ENCODE results near the gene HBA1. TPM values are rescaled to one million over a fixed set of nuclear protein-coding genes. Genes with fewer than 3 reads are reported as not detected.
"Not testable (repeated sequence)": the region's sequence is repeated elsewhere in the genome, so short reads cannot be mapped to it uniquely, and the experiment has no call there.

HBA1 gene
- total RNA-seq, 1 donor: not detected

DNA sequence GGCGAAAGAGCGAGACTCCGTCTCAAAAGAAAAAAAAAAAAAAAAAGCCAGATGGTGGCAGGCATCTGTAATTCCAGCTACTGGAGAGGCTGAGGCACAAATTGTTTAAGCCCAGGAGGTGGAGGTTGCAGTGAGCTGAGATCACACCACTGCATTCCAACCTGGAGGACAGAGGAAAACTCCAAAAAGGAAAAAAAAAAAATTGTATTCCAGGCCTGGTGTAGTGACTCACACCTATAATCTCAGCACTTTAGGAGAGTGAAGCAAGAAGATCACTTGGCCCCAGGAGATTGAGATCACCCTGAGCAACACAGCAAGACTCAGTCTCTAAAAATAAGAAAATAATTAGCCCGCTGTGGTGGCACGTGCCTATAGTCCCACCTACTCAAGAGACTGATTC lies 23.9 kb downstream of the HBA1 start:
- DNase-seq (ENCODE audit: low read depth): peak; percentile 67
- H3K4me3 ChIP-seq (ENCODE audit: low read depth, low read length): no peak overlapping the region
- TF ChIP-seq, protein P1, sequence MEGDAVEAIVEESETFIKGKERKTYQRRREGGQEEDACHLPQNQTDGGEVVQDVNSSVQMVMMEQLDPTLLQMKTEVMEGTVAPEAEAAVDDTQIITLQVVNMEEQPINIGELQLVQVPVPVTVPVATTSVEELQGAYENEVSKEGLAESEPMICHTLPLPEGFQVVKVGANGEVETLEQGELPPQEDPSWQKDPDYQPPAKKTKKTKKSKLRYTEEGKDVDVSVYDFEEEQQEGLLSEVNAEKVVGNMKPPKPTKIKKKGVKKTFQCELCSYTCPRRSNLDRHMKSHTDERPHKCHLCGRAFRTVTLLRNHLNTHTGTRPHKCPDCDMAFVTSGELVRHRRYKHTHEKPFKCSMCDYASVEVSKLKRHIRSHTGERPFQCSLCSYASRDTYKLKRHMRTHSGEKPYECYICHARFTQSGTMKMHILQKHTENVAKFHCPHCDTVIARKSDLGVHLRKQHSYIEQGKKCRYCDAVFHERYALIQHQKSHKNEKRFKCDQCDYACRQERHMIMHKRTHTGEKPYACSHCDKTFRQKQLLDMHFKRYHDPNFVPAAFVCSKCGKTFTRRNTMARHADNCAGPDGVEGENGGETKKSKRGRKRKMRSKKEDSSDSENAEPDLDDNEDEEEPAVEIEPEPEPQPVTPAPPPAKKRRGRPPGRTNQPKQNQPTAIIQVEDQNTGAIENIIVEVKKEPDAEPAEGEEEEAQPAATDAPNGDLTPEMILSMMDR (IDR thresholded peaks at IDR 0.05; ENCODE audit: insufficient read depth, low read depth, low read length): no peak

DNA sequence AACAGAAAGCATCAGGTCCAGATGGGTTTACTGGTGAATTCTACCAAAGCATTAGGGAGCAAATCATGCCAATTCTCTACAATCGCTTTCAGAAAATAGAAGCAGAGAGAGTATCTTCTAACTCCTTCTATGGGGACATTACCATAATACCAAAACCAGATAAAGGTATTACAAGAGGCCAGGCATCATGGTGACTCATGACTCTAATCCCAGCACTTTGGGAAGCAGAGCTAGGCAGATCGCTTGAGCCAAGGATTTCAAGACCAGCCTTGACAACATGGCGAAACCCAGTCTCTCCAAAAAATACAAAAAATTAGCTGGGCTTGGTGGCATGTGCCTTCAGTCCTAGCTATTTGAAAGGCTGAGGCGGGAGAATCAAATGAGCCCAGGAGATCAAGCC lies 26.8 kb downstream of the HBA1 start:
- H3K4me3 ChIP-seq (ENCODE audit: low read depth, low read length): no peak overlapping the region
- peak; percentile 33 for DNase-seq (ENCODE audit: low read depth)
- TF ChIP-seq, protein P1 (IDR thresholded peaks at IDR 0.05; ENCODE audit: insufficient read depth, low read depth, low read length): no peak

DNA sequence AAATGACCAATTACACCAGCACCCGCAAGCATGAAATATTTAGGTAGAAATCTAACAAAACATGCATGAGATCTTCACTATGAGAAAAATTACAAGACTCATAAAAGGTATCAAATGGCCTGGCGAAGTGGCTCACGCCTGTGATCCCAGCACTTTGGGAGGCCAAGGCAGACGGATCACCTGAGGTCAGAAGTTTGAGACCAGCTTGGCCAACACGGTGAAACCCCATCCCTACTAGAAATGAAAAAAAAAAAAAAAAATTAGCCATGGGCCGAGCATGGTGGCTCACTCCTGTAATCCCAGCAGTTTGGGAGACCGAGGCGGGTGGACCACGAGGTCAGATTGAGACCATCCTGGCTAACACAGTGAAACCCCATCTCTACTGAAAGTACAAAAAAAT lies 27.6 kb downstream of the HBA1 start:
- DNase-seq (ENCODE audit: low read depth); H3K4me3 ChIP-seq (ENCODE audit: low read depth, low read length): not testable (repeated sequence)

DNA sequence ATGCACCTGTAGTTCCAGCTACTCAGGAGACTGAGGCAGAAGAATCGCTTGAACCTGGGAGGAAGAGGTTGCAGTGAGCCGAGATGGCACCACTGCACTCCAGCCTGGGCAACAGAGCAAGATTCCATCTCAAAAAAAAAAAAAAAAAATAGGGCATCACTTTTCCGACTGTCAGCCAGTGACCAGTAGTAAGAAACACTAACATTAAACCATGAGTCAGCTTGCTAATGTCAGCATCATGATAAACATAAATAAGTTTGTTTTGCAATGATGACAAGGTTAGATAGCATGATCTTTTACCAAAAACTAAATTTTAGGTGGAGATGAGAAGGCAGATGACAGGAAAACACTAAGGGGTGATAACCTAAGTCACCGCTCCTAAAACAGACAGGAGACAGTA lies 32.9 kb downstream of the HBA1 start:
- not testable (repeated sequence) for H3K4me3 ChIP-seq (ENCODE audit: low read depth, low read length)
- peak; percentile 34 for DNase-seq (ENCODE audit: low read depth)

DNA sequence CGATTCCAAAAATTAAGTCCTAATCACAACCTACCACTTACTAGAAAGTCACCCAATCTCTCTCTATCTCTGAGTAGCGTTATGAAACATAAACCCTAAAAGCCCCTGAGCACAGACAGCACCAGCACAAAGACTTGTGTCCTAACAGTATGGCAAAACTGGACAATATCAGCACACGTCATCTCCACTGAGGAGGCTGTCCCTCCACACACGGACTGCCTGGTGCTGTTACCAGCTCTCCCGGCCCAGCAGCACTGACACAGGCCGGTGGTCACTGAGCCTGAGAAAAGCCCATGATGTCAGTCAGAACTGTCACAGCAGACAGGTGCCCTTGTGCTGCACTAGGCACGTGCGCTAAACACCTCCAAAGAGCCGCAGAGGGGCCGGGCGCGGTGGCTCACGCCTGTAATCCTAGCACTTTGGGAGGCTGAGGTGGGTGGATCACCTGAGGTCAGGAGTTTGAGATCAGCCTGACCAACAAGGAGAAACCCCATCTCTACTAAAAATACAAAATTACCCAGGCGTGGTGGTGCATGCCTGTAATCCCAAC lies 35.2 kb downstream of the HBA1 start:
- not testable (repeated sequence) for DNase-seq (ENCODE audit: low read depth); H3K4me3 ChIP-seq (ENCODE audit: low read depth, low read length)

DNA sequence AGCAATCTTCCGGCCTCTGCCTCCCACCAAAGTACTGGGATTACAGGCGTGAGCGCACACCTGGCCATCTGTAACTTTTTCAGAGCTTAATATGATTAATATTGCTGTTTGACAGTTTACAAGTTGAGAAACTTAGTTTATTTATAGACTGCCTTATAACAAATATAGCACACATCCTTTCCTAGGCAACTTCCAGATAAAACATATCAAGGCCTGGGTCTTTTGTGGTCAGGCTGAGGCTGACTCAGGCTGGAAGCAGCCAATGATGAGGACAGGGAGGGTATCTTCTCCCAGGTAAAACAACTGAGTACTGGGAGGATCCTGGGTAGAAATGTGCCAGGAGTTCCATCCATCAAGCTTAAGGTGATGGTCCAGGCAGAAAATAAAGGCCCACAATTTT lies 36.5 kb downstream of the HBA1 start:
- DNase-seq (ENCODE audit: low read depth): peak; percentile 26
- no peak overlapping the region for H3K4me3 ChIP-seq (ENCODE audit: low read depth, low read length)
- TF ChIP-seq, protein P1 (IDR thresholded peaks at IDR 0.05; ENCODE audit: insufficient read depth, low read depth, low read length): no peak

DNA sequence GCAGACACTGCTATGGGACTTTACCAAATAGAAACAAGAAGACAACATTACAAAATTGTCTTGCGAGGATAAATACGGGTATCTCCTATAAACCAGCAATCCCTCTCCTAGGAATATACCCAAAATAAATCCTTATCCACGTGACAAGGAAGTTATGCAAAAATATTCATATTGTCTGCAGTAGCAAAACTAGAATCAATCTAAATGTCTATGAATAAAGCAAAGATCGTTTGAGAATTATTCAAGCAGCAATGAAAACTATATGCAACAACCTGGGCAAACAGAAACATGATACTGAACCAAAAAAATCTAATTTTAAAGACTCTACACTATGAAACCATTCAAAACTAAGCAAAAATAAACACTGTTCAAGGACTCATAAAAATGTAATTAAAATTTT lies 43.5 kb downstream of the HBA1 start:
- DNase-seq (ENCODE audit: low read depth): no peak
- TF ChIP-seq, protein P1 (IDR thresholded peaks at IDR 0.05; ENCODE audit: insufficient read depth, low read depth, low read length): no peak
- no peak overlapping the region for H3K4me3 ChIP-seq (ENCODE audit: low read depth, low read length)

Small RNA genes within 50 kb of the gene (small RNA-seq; reads per million reads assigned to genes)
- not detected for gene RF00019

Other genes starting within 250 kb of the HBA1 start
- 2.6 and 5.6 TPM in 2 replicates for gene POLR3K, start 123.1 kb upstream of the HBA1 start, total RNA-seq
- 15.5 and 22.5 TPM in 2 replicates for gene SNRNP25, start 122.9 kb upstream of the HBA1 start, total RNA-seq
- 32.8 and 37.4 TPM in 2 replicates for gene RHBDF1, start 104.0 kb upstream of the HBA1 start, total RNA-seq
- gene MPG, start 98.5 kb upstream of the HBA1 start, total RNA-seq: 161 and 277 TPM in 2 replicates
- gene NPRL3, start 38.0 kb upstream of the HBA1 start, total RNA-seq: 10.6 and 13.0 TPM in 2 replicates
- gene HBZ, start 24.0 kb upstream of the HBA1 start, total RNA-seq: not detected in 2 replicates
- not detected in 2 replicates for gene HBM, start 10.7 kb upstream of the HBA1 start, total RNA-seq
- not detected in 2 replicates for gene HBA2, start 3.8 kb upstream of the HBA1 start, total RNA-seq
- not detected in 2 replicates for gene HBQ1, start 3.8 kb downstream of the HBA1 start, total RNA-seq
- gene LUC7L, start 52.8 kb downstream of the HBA1 start, total RNA-seq: 44.1 and 52.7 TPM in 2 replicates
- 58.7 and 59.6 TPM in 2 replicates for gene FAM234A, start 58.1 kb downstream of the HBA1 start, total RNA-seq
- gene RGS11, start 99.3 kb downstream of the HBA1 start, total RNA-seq: 0.64 and 0.86 TPM in 2 replicates
- 0.32 TPM in 1 of 2 replicates, not detected in the other for gene ARHGDIG, start 103.9 kb downstream of the HBA1 start, total RNA-seq
- under 0.01 and 0.43 TPM in 2 replicates for gene PDIA2, start 106.5 kb downstream of the HBA1 start, total RNA-seq
- 14.5 and 16.4 TPM in 2 replicates for gene AXIN1, start 176.0 kb downstream of the HBA1 start, total RNA-seq
- 80.3 and 86.7 TPM in 2 replicates for gene MRPL28, start 193.9 kb downstream of the HBA1 start, total RNA-seq
- 51.5 and 52.2 TPM in 2 replicates for gene PGAP6, start 205.3 kb downstream of the HBA1 start, total RNA-seq
- 126 TPM in 2 replicates for gene NME4, start 220.5 kb downstream of the HBA1 start, total RNA-seq
- gene DECR2, start 225.2 kb downstream of the HBA1 start, total RNA-seq: 11.6 and 16.0 TPM in 2 replicates
- gene RAB11FIP3, start 249.0 kb downstream of the HBA1 start, total RNA-seq: 19.0 and 19.4 TPM in 2 replicates

Data from fibroblast of villous mesenchyme (primary cell).